ENCODE data around the gene MYOM1.

The MYOM1 gene

GRCh38 chr18:3151399-3152264 is 68.1 kb downstream of the MYOM1 start:
- no peak for DNase-seq (ENCODE audit: low read depth, low spot score)

GRCh38 chr18:3150688-3151087 is 69.1 kb downstream of the MYOM1 start:
- DNase-seq (ENCODE audit: low read depth, low spot score), result no peak

DNA sequence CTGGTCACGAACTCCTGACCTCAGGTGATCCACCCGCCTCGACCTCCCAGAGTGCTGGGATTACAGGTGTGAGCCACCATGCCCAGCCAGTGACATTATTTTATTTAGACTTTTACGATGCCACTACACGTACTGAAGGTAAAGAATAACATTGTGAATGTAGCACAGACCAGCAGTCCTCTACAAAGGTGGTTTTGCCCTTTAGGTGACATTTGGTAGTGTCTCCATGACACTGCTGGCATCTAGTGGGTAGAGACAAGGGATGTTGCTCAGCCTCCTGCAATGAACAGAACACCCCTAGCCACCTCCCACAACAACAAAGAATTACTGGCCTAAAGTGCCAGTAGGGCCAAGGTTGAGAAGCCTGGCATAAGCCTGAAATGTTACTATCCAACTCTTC is 69.5 kb downstream of the MYOM1 start:
- DNase-seq (ENCODE audit: low read depth, low spot score), result no peak

DNA sequence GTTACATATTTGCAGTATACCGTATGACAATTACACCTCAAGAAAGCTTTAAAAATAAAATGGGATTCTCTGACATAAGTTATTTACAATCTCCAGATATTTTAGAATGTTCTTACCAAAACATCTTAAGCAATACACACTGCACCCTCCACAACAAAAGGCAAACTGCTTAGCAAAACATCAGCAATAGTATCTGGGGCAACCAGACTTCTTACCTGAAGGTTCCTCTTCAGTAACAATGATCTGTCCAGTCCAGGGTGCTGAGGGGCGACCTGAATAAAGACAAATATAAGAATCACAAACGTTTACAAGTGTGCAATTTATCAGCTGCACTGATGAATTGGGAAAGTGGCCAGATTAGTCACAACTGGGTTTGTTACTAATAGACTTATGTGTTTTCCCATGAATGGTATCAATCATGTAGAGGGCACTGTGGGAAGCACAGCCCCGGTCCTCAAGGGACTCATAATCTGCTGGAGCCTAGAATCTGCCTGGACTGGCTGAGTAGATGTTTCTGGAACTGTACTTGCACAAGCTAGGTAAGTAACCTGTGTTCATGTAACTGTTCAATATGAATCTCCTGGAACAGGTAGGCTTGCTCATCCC is 70.7 kb downstream of the MYOM1 start:
- no peak for DNase-seq (ENCODE audit: low read depth, low spot score)

DNA sequence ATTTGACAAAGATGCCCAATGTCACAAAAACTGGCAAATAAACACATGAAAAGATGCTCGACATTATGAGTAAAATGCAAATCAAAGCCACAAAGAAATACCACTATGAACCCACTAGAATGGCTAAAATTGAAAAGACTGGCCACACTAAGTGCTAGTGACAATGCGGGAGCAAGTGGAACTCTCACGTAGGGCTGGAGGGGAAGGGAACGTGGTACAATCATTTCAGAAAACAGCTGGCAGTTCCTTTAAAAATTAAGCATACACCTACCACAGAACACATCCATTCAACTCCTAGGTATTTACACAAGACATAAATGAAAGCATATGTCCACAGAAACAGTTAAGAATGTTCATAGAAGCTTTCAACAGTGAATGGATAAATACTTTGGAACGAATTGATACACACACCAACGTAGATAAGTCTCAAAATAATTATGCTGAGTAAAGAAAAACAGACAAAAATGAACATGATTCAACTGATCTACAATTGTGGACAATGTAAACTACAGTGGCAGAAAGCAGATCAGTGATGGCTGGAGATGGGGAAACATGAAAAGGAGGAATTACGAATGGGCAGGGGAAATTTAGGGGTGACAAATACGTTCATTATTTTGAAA is 71.7 kb downstream of the MYOM1 start:
- DNase-seq (ENCODE audit: low read depth, low spot score), result no peak

DNA sequence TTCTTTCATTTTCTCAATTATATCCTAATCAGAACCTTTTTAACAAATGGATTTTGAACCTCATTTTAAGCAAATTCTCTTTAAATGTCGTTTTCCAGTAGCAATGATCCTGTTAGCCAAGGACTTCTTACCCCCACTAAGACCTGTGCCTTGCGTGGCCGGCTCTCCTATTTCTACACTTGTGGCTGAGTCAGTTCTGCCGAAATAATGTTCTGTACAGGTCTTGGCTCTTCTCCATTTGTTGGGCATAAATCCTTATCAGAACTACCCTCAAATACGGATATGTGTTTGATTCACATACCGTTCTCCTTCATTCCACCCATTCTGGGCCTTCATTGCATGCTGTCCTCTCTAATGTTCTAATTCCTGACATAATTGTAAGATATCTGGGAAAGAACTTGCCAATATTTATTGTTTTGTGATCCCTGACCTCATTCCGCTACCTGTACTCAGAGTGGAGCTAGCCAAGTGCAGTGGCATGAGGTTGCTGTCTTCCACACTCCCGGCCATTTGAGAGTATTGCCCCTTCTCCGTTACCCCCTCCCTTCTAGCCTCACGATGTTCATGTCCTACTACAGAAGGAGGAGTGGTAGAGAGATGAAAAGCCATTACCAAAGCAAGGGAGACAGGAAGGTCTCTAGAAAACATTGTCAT is 78.7 kb downstream of the MYOM1 start:
- no peak for DNase-seq (ENCODE audit: low read depth, low spot score)

GRCh38 chr18:3140342-3140741 is 79.4 kb downstream of the MYOM1 start:
- DNase-seq (ENCODE audit: low read depth, low spot score), result no peak

DNA sequence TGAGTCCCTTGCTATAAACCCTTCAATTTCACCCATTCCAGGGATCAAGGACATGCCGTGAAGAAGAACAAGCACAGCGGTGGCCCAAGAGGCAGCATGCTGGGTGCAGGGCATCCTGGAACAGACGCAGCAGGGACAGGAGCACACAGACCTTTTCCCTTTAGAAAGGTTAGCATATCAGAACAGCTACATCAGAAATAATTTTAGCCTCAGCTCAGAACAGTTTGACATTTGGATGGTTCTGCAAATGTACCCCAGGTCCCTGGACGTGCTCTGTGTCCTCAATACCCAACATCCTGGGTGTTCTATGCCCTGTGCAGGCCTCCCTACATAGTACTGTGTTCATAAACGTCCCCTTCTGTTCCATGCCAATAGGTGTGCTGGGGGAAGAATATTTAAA is 80.4 kb downstream of the MYOM1 start:
- no peak for DNase-seq (ENCODE audit: low read depth, low spot score)

- DNase-seq (ENCODE audit: low read depth, low spot score), result no peak
Measured at GRCh38 chr18:3138274-3138975, 81.3 kb downstream of the MYOM1 start.

GRCh38 chr18:3135536-3135935 is 84.2 kb downstream of the MYOM1 start:
- DNase-seq (ENCODE audit: low read depth, low spot score), result no peak

GRCh38 chr18:3132700-3133099 is 87.1 kb downstream of the MYOM1 start:
- DNase-seq (ENCODE audit: low read depth, low spot score), result no peak

GRCh38 chr18:3130344-3130743 is 89.4 kb downstream of the MYOM1 start:
- no peak for DNase-seq (ENCODE audit: low read depth, low spot score)

- DNase-seq (ENCODE audit: low read depth, low spot score), result peak; percentile 71
Measured at GRCh38 chr18:3129053-3129864, 90.5 kb downstream of the MYOM1 start.

DNA sequence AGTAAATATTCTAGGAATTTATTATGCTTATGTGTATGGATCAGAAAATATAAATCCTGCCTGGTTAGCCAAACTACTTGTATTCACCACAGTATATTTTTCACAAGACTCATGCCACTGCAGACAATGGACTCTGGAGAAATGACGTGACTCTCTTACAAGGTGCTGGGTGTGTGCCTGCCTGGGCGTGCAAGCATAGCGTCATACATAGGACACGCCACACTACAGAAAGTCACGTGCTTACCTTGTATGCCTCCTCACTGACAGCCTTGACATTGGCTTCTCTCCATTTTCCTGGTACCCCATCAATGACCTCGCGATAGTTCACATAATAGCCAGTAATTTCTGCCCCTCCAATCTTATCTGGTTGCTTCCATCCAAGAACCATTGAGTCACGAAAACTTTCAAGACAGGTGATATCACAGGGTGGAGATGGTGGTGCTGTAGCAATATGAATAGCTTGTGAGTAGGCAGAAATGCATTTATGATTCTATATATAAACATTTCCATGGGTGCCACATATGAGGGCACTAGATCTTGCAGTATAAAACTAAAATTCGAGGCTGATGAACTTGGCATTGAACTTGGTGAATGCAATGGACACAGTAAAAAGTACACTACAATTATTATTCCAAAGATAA is 93.2 kb downstream of the MYOM1 start:
- DNase-seq (ENCODE audit: low read depth, low spot score), result no peak

DNA sequence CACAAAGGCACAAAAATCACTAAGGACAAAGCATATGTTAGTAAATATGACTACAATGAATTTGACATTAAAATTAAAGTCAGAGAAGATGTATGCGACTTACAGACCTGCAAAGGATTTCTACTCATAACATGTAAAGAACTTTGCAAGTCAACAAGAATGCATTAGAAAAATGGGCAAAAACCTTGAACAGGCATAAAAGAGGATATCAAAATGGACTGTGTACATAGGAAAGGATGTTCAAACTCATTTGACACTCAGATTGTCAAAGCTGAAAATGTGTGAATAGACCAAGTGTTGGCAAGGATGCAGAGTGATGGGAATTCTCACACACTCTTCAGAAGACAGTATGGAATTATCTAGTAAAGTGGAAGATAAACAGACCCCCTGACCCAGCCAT is 94.9 kb downstream of the MYOM1 start:
- DNase-seq (ENCODE audit: low read depth, low spot score), result no peak

- no peak for DNase-seq (ENCODE audit: low read depth, low spot score)
Measured at GRCh38 chr18:3122851-3123250, 96.9 kb downstream of the MYOM1 start.

GRCh38 chr18:3121259-3121658 is 98.5 kb downstream of the MYOM1 start:
- DNase-seq (ENCODE audit: low read depth, low spot score), result no peak

DNA sequence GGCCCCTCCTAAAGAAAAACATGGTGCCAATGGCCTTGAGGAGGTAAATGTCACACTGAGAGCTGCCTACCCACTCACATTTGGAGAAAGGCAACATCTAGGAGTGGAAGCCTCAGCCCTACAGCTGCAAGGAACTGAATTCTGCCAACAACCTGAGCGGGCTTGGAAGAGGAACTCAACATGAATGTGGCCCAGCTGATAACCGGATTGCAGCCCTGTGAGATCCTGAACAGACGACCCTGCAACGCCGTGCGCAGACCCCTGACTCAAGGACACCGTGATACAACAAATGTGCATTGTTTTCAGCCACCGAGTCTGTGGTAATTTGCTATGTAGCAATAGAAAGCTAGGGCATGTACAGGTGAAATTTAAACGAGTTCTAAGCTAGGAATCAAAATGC is 99.4 kb downstream of the MYOM1 start:
- DNase-seq (ENCODE audit: low read depth, low spot score), result no peak

GRCh38 chr18:3119401-3120341 is 100.1 kb downstream of the MYOM1 start:
- no peak for DNase-seq (ENCODE audit: low read depth, low spot score)
